Kidney (tissue), 14 donors: ENCODE data around the gene SUPV3L1. TPM values are rescaled to one million over a fixed set of nuclear protein-coding genes. Genes with fewer than 3 reads are reported as not detected.

Experiments used
- DNase-seq, 5 donors: peaks; one replicate each; pipeline ENCODE4 v3.0.0-alpha.2; 2013 to 2020
- FAIRE-seq: peaks from 2 replicates; lab custom pipeline; 2012; peaks lifted over from hg19 to GRCh38; lab: Jason Lieb, UNC
- H3K27ac ChIP-seq, 2 donors: one replicate each; pipeline ENCODE4 v1.7.0; 2013; ENCODE audit warnings: low read depth in 2 of 2, low read length in 2 of 2, inconsistent platforms in 1 of 2
- H3K27me3 ChIP-seq: one replicate; pipeline ENCODE4 v1.7.1; 2013; ENCODE audit warnings: low read length, inconsistent platforms; ENCODE audit not compliant: control insufficient read depth, insufficient read depth
- H3K36me3 ChIP-seq, 3 donors: one replicate each; pipeline versions ENCODE4 v1.7.0 to v1.7.1; 2013; ENCODE audit warnings: low read length in 3 of 3, control low read depth in 1 of 3, inconsistent platforms in 1 of 3; ENCODE audit not compliant: insufficient read depth in 3 of 3, control insufficient read depth in 2 of 3
- H3K4me1 ChIP-seq, 3 donors: one replicate each; pipeline versions ENCODE4 v1.7.0 to v1.7.1; 2013; ENCODE audit warnings: low read length in 3 of 3, inconsistent platforms in 1 of 3, low read depth in 1 of 3; ENCODE audit not compliant: control insufficient read depth in 2 of 3, insufficient read depth in 2 of 3
- H3K4me3 ChIP-seq, 3 donors: one replicate each; pipeline versions ENCODE4 v1.7.0 to v1.8.1; 2013; ENCODE audit warnings: low read length in 3 of 3, control low read depth in 1 of 3, inconsistent platforms in 1 of 3
- H3K9ac ChIP-seq, 3 donors: one replicate each; pipeline versions ENCODE4 v1.7.0 to v1.7.1; 2013; ENCODE audit warnings: low read length in 3 of 3, control low read depth in 1 of 3, inconsistent platforms in 1 of 3
- H3K9me3 ChIP-seq, 3 donors: one replicate each; pipeline versions ENCODE4 v1.7.0 to v1.7.1; 2013; ENCODE audit warnings: low read length in 3 of 3, control low read depth in 1 of 3, inconsistent platforms in 1 of 3; ENCODE audit not compliant: control insufficient read depth in 2 of 3, insufficient read depth in 1 of 3
- CTCF ChIP-seq: IDR thresholded peaks from 3 replicates; pipeline ENCODE4 v1.5.1; 2012; ENCODE audit warnings: mild to moderate bottlenecking, moderate library complexity, borderline replicate concordance; ENCODE audit not compliant: insufficient read depth; ENCODE audit errors: extremely low read depth
- intact Hi-C: fragments of 100-400 bp; cut with DNase I; formaldehyde crosslinking; loops from one replicate; pipeline ENCODE4 v1.11.1; 2022
- polyA plus RNA-seq: library from polyadenylated mRNA; stranded (reverse); fragments of 350-450 nt; fragmentation: Illumina TruSeq; extraction: RNeasy Lipid Tissue Mini Kit (QIAGEN cat#74804); gene quantifications from one replicate; pipeline ENCODE4 v1.2.3, GENCODE V29; 2014; ENCODE audit warnings: low read depth, low replicate concordance; ENCODE audit not compliant: insufficient read depth
- total RNA-seq: library from RNA; stranded (reverse); fragmentation: NEBNext Ultra II Directional; extraction: Animal tissue kit (Norgen Biotek cat#: 25700); gene quantifications from one replicate; pipeline ENCODE4 v1.2.1, GENCODE V29; 2021
- donor health status: control.
- donor health status: control.
- donor health status: control.
- donor health status: control.
- donor health status: control.
- donor health status: DM: yes; HTN: yes; CAD: no.
- donor health status: Normal renal cell carcinoma (clear cell type).

The SUPV3L1 gene
- total and polyA plus RNA-seq, 2 donors from 2014 or later, result 25.1 to 48.3 TPM

GRCh38 chr10:69176823-69177222 is 3.2 kb upstream of the SUPV3L1 start:
- intact Hi-C loops, result no loop called here
- no peak for TF ChIP-seq CTCF
- no peaks in the 10 kb centered on the region for H3K9me3 ChIP-seq
- no peak overlapping the region for H3K4me3 ChIP-seq
- H3K27ac ChIP-seq, result no peak overlapping the region
- H3K27me3 ChIP-seq, result no peaks in the 10 kb centered on the region
- DNase-seq, result no peak
- peaks cover 0 to 6% (median 0%) of the 10 kb centered on the region in 3 donors for H3K36me3 ChIP-seq
- H3K9ac ChIP-seq, result no peak overlapping the region
- peaks cover 2 to 15% (median 8%) of the 10 kb centered on the region in 3 donors for H3K4me1 ChIP-seq
- no peak for FAIRE-seq

- no peak for TF ChIP-seq CTCF
- intact Hi-C loops, result no loop called here
- Histone ChIP-seq H3K27me3 (no peaks in the 10 kb centered on the region), H3K4me1 (peaks cover 2 to 15% (median 8%) of the 10 kb centered on the region in 3 donors), H3K27ac (peak overlapping the region in 1 of 2 donors; percentile 95), H3K9ac (peak overlapping the region; percentile 74 to 97 (median 92)), H3K36me3 (peaks cover 3 to 7% (median 5%) of the 10 kb centered on the region in 3 donors), H3K9me3 (no peaks in the 10 kb centered on the region), H3K4me3 (peak overlapping the region; percentile 93 to 99 (median 97))
- FAIRE-seq, result no peak
- peak in 2 of 5 donors; percentile 0 to 57 for DNase-seq
Observed at GRCh38 chr10:69179089-69179742, 818 bp upstream of the SUPV3L1 start.

- DNase-seq, result peak in 1 of 5 donors; percentile 57
Observed at GRCh38 chr10:69180525-69181204, 631 bp downstream of the SUPV3L1 start.

More at GRCh38 chr10:69180525-69181204, 631 bp downstream of the SUPV3L1 start:
- Histone ChIP-seq H3K9ac (peak overlapping the region; percentile 92 to 99 (median 97)), H3K27me3 (no peaks in the 10 kb centered on the region), H3K4me3 (peak overlapping the region; percentile 93 to 99 (median 97)), H3K27ac (peak overlapping the region; percentile 95), H3K36me3 (peaks cover 3 to 7% (median 5%) of the 10 kb centered on the region in 3 donors), H3K9me3 (no peaks in the 10 kb centered on the region), H3K4me1 (peaks cover 2 to 15% (median 8%) of the 10 kb centered on the region in 3 donors)
- no peak for TF ChIP-seq CTCF
- intact Hi-C loops, result no loop called here
- FAIRE-seq, result no peak
